Measurements from ENCODE around the gene ZBTB7B. TPM values are rescaled to one million over a fixed set of nuclear protein-coding genes. Genes with fewer than 3 reads are reported as not detected.

ZBTB7B gene
- total RNA-seq, 4 donors from 2014 or later: 3.8 to 53.4 (median 11.9) TPM

DNA sequence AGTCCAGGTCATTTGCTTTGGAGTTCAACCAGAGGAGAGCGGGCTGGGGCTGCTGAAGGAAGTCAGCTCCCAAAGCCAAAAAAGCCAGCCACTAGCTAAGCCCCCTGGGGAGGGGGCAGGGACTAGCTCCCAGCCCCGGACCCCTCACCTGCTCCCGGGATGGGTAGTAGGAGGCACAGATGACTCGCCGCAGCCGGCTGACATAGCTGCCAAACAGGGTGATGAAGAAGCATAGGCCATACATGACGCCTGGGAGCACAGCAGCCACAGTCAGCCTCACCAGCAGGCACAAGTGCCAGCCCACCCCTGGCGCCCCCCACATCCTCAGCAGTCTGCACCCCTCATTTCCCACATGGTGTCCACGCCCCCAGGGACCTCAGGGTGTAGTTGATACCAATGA, 23.6 kb downstream of the ZBTB7B start:
- Histone ChIP-seq H3K27me3 (no peaks in the 10 kb centered on the region), H3K9me3 (no peaks in the 10 kb centered on the region), H3K36me3 (no peaks in the 10 kb centered on the region), H3K4me1 (no peaks in the 10 kb centered on the region), H3K4me3 (no peak overlapping the region), H3K27ac (no peak overlapping the region)
- TF ChIP-seq, protein P1, sequence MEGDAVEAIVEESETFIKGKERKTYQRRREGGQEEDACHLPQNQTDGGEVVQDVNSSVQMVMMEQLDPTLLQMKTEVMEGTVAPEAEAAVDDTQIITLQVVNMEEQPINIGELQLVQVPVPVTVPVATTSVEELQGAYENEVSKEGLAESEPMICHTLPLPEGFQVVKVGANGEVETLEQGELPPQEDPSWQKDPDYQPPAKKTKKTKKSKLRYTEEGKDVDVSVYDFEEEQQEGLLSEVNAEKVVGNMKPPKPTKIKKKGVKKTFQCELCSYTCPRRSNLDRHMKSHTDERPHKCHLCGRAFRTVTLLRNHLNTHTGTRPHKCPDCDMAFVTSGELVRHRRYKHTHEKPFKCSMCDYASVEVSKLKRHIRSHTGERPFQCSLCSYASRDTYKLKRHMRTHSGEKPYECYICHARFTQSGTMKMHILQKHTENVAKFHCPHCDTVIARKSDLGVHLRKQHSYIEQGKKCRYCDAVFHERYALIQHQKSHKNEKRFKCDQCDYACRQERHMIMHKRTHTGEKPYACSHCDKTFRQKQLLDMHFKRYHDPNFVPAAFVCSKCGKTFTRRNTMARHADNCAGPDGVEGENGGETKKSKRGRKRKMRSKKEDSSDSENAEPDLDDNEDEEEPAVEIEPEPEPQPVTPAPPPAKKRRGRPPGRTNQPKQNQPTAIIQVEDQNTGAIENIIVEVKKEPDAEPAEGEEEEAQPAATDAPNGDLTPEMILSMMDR (IDR thresholded peaks at IDR 0.05): no peak
- no peak for TF ChIP-seq POLR2A (IDR thresholded peaks at IDR 0.05)
- intact Hi-C loops (cut with DNase I; ENCODE audit: low total_unique reads): no loop called here
- DNase-seq: no peak

DNA sequence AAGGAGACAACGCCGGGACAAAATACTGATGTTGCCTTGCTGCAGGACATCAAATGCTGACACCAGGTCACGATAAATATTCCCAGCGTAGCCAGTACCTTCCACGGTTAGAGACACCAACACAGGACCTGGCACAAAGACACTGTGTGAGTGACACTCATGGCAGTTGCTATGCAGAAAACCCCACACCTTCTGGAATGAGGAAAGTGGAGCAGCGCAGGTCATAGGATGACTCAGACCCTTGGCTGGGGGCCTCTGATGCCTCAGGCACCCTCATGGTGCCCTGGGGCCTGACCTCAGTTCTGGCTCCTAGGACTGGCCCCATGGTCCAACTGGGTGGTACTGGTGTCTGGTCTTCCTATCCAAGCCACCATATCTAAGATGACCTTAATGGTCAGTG, 24.0 kb downstream of the ZBTB7B start:
- H3K4me1 ChIP-seq: no peaks in the 10 kb centered on the region
- intact Hi-C loops (cut with DNase I; ENCODE audit: low total_unique reads): no loop called here
- H3K9me3 ChIP-seq: no peaks in the 10 kb centered on the region
- DNase-seq: no peak
- H3K27me3 ChIP-seq: no peaks in the 10 kb centered on the region
- H3K36me3 ChIP-seq: no peaks in the 10 kb centered on the region
- H3K27ac ChIP-seq: no peak overlapping the region
- H3K4me3 ChIP-seq: no peak overlapping the region
- no peak for TF ChIP-seq POLR2A (IDR thresholded peaks at IDR 0.05)
- TF ChIP-seq, protein P1 (IDR thresholded peaks at IDR 0.05): no peak

DNA sequence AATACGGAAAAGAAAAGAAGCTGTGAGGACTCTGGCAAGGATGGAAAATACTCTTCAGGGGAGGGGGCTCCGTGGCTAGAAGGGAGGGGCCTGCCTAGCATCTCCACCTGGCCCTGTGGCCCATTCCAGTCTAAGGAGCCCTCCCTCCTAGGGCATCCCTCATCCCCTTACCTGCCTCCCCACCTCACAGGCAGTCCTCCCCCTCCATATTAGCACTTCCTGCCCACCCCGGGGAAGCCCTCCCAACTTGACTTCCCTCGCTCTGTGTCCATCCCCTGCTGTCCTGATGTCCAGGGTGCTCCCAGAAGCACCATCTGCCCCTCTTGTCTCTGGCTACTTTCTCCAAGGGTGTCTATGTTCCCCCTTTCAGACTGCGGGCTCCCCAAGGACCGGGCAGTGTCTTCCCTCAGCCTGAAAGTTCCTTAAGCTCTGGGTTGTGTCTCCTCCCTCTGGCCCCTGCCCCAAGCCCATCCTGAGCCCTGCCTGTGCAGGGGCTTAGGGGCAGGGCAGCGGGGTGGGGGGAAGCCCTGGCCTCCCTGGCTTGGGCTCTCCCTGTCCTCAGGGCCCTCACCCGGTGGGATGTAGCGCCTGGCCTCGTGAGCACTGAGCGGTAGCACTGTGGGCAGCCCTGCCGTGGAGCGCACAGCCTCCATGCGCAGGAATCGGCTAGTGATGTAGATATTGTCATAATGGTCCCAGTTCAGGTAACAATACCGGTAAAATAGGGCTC, 27.1 kb downstream of the ZBTB7B start:
- no peaks in the 10 kb centered on the region for H3K27me3 ChIP-seq
- intact Hi-C loops (cut with DNase I; ENCODE audit: low total_unique reads): no loop called here
- no peaks in the 10 kb centered on the region for H3K9me3 ChIP-seq
- H3K27ac ChIP-seq: no peak overlapping the region
- H3K4me3 ChIP-seq: no peak overlapping the region
- DNase-seq: no peak
- H3K4me1 ChIP-seq: no peaks in the 10 kb centered on the region
- H3K36me3 ChIP-seq: no peaks in the 10 kb centered on the region
- no peak for TF ChIP-seq POLR2A (IDR thresholded peaks at IDR 0.05)
- TF ChIP-seq, protein P1 (IDR thresholded peaks at IDR 0.05): no peak

DNA sequence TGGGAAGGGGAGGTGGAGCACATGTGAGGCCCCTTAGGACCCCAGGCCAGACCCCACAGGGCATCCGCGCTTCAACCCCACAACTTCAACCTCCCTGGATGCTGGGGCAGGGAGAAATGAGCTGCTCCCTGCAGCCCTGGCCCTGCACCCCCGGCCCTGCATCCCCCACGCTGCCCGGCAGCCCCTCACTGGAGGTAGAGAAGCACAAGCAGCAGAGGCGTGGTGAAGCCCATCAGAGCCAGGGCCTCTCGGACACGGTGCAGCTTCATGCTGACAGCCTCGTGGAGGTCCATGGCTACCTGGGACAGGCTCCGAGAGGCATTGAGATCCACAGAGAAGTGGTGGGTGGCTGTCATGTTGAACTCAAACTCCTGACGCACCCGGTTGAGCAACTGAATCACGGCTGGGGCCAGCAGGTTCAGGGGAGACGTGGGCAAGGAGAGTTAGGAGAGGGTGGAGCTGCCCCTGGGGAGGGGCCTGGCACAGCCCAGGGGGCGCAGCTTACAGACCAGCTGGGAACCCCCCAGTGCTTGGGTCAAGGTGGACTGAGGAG, 27.7 kb downstream of the ZBTB7B start:
- Histone ChIP-seq H3K27me3 (no peaks in the 10 kb centered on the region), H3K4me3 (no peak overlapping the region), H3K4me1 (no peaks in the 10 kb centered on the region), H3K9me3 (no peaks in the 10 kb centered on the region), H3K36me3 (no peaks in the 10 kb centered on the region), H3K27ac (no peak overlapping the region)
- intact Hi-C loops (cut with DNase I; ENCODE audit: low total_unique reads): no loop called here
- no peak for DNase-seq
- TF ChIP-seq POLR2A (IDR thresholded peaks at IDR 0.05): no peak
- TF ChIP-seq, protein P1 (IDR thresholded peaks at IDR 0.05): no peak

DNA sequence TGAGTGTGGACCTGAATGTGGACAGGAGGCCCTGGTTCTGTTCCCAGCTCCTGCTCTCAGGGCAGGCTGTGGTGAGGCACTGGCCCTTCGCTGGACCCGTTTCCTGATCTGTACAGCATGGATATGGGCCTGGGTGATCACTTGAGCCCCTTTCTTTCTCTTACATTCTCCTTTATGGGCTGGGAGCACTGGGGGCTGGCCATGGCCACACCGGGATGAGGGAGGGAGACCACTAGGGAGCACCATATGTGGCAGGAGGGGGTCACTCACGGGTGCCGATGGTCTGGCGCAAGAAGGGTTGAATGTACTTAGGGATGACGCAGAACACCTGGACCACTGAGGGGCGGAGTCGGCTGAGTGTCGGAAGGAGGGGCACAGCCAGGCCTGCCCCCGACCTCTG, 28.3 kb downstream of the ZBTB7B start:
- no peak for DNase-seq
- Histone ChIP-seq H3K27ac (no peak overlapping the region), H3K4me3 (no peak overlapping the region), H3K27me3 (no peaks in the 10 kb centered on the region), H3K36me3 (no peaks in the 10 kb centered on the region), H3K4me1 (no peaks in the 10 kb centered on the region), H3K9me3 (no peaks in the 10 kb centered on the region)
- intact Hi-C loops (cut with DNase I; ENCODE audit: low total_unique reads): no loop called here
- TF ChIP-seq POLR2A (IDR thresholded peaks at IDR 0.05): no peak
- TF ChIP-seq, protein P1 (IDR thresholded peaks at IDR 0.05): no peak
